CD4-positive, alpha-beta T cell treated with Interleukin-15 for 4 hours (primary cell): Measurements from ENCODE around the gene PLEKHA6.

ENCODE experiments used
- DNase-seq: peaks from one replicate; pipeline ENCODE4 v3.0.0-alpha.2; 2020; ENCODE audit warnings: low spot score

The PLEKHA6 gene

DNA sequence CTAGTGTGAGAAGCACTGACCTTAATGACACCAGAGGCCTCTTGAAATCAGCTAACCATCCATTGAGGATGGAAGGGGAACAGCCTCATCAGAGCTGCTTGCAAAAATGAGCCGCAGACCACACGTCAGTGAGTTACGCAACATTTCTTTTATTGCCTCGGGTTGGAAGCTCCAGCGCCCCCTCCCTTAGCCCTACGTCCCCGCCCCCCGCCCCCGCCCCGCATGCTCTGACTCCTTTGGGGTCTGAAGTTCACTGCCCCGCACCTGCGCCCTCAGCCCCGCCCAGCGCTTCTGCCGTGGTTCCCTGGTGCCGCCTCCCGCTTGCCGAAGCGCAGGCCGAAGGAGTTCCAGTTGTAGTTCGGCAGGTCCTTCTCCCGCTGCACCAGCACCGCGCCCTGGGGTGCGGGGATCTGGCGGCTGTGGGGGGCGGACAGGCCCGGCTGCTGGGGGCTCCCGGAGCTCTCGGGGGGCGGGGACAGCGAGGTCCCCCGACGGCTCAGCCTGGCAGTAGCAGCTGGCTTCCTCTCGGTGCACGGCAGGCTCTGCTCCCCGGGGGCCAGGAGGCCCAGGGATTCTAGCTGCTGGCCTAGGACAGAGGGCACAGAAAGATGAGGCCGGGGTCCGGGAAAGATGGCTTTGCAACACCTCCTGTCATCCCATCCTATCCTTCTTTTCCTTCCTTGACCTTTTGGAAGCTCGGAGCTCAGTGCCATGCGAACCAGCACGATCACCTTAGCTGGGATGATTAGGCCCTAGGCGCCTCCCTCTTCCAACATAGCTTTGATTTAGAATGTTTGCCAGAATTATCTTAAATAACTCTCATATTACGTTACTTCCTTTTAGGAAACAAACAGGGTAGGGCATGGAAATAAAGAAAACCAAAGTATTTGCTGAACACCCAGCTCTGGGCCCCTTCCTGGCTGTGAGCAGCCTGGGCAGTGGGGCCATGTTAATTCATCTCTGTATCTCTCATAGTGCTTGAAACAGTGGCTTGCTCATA, 169.2 kb downstream of the PLEKHA6 start:
- DNase-seq, result no peak

DNA sequence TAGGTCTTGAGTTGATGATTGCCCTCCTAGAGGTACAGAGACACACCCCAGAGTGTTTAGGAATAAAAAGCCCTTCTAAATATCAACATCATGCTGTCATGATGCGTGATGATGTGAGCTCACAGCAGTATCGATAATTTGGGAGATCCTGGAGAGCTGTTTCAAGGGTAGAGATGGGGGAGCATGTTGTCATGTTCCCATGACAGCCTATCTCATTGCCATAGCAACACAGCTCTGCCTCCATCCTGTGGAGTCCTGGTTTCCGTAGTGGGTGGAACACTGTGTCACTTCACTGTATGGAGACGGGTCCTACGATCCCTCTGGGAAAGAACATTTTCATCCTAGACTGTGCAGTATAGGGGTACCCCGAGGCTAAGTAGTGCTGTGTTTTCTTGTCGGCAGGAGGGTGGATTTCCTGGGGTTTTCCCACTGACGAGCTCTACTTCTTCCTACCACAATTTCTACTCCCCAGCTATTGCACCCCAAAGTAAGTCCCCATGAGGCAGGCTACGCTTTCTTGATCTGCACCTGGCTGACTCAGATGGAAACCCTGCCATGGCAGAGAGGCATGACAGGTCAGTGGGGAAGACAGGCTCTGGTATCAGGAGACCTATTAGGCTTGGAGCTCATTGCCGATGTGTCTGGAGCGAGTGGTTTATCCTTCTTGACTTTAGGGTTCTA, 170.6 kb downstream of the PLEKHA6 start:
- DNase-seq, result no peak

DNA sequence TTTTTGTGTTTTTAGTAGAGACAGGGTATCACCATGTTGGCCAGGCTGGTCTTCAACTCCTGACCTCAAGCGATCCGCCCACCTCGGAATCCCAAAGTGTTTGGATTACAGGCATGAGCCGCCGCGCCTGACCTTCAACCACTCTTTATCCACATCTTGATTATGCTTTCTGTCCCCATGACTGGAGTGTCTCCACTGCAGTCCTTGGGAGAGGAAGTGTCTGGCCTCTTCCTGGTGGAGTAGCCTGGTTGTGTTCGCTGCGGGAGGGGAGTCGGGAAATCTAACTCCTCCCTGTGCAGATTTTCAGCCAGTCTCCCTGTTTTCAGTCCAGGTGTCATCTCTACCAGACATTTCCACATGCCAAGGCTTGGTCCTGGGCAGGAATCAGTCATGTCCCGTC, 173.1 kb downstream of the PLEKHA6 start:
- DNase-seq, result no peak

DNA sequence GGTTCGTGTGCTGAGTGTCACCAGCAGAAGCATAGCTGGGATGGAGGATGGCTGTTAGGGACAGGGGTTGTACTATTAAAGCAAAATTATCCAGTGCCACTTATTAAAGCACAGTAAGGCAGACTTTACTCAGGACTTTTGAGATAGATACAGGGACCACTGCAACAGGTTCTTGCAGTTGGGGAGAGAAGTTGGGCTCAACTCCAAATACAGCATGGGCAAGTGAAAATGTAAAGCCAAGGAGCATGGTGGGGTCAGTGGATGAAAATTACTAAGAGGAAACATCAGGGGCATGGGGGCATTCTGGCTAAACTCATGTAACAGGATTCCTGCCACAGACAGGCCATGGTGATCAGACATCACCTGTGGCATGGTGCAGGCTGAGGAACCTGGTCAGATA, 178.6 kb downstream of the PLEKHA6 start:
- no peak for DNase-seq

DNA sequence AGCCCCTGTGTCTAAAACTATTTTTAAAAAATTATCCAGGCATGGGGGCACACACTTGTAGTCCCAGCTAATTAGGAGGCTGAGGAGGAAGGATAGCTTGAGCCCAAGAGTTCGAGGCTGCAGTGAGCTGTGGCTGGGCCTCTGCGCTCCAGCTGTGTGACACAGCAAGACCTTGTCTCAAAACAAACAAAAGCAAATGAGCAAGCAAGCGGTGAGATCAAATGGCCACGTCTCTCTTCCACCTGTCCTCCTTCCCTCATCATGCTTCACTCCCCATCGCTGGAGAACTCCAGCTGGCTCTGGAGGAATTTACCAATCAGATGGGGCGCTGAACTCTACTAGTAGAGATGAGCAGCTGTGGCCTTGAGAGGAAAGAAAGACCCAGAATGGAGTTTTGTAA, 179.6 kb downstream of the PLEKHA6 start:
- no peak for DNase-seq

DNA sequence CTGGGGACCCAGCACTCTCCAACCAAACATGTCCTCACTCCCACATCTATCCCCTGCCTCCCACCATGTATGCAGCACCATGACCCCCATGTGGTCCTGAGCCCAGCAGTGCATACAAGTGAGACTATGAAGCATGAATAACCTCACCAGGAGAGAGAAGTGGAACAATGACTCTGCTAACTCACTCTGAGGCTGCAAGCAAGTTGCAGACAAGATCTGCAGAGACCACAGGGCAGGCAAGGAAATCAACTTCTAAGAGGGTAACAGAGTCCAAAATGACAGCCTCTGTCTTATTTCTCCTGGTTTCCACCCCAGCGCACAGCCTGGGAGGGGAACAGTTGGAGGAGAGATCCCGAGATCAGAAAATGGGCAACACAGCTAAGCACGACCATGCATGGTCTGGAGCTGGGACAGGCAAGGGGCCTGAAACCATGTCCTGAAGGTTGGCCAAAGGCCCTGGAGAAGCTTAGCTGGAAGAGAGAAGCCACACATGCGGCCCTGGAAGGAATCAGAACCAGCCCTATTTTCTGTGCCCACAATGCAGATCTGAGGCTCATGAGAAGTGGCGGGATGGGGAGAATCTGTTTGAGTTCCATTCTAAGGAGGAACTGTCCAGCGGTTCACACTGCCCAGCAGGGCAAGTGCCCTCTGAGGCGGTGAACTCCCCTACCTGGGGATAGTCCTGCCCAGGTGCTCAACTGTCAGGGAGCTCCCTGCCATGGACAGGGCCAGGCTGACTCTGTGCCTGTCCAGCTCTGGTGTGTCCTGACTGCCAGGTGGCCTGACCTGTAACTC, 181.0 kb downstream of the PLEKHA6 start:
- DNase-seq, result no peak

DNA sequence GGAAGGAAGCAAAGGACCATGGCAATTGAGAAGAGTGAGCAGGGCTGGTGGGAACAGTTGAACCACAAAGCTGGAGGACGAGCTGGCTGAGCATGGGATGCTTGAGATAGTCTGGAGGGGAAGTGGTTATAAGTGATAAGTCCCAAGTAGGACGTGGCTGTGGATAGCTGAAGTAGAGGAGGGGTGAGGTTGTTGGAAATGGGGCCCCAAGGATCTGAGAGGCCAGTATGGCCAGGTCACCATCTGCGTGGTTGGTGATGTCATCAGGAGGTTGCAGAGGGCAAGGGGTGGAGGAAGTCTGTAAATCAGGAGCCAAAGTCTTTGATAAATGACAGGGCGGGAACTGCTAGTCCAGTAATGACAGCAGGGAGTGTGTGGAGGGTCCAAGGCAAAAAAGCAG, 182.6 kb downstream of the PLEKHA6 start:
- no peak for DNase-seq

- no peak for DNase-seq
Measured at GRCh38 chr1:204176049-204176448, 183.7 kb downstream of the PLEKHA6 start.

DNA sequence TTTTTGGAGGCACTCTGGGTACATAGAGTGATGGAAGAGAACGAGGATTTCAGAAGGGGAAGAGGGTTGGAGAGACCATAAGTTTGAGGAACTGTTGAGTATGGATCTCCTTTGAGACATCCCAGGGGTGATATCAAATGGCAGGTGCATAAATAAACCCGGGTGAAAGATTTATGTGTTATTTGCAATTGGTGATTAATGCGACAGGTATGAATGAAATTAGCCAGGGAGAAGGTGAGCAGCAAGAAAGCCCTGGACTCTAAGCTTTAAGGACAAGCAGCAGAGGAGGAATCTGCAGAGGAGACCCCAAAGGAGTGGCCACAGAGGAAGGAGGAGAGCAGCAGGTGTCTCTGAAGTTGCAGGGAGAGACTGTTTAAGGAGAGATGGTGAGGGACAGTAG, 184.8 kb downstream of the PLEKHA6 start:
- no peak for DNase-seq

GRCh38 chr1:204172404-204173029, 187.2 kb downstream of the PLEKHA6 start:
- DNase-seq, result no peak

DNA sequence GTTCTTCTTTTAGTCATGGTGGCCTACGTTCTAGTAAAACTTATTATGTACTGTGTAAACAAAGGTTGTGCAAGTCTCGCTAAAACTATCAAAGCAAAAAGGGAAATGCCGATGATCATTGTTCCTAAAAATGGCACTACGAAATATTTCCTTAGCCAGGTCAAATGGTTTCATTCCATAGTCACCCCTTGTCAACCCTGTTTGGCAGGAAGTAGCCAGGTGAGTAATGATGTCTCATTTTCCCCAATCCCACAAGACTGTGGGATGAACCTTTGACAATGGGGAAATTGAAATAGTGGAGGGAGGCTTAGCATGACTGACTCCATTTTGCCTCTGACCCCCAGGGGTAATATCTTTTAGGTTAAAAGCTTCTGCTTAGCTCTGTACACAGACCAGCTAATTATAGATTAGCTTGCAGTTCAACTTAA, 188.0 kb downstream of the PLEKHA6 start:
- no peak for DNase-seq

DNA sequence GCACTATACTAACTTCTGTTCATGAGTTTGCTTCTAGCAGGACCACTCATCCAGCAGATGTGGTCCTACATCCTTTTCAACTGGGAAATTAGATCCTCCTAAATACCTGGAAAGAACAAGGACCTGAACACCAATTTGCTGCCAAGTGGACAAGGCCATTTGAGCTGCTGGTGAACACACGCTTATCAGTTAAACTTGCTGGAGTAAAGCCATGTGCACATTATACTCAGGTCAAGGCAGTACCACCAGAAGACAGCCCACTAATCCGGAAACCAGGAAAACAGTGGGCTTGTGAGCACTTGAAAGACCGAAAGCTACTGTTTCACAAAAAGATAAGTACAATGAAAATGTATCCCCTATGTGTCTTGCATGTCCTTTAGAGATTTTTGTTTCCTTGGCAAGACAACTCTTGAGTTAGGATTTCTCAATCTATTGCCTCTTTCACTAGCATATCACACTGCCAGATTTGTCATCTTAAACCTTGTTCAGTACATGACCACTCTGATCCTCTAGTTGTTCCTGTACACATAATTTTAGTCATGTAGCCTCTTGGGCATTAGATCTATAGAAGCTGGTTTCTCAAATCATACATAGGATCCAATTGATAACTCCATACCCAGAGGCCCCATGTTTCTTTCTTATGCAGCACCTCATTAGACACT, 189.1 kb downstream of the PLEKHA6 start:
- no peak for DNase-seq

DNA sequence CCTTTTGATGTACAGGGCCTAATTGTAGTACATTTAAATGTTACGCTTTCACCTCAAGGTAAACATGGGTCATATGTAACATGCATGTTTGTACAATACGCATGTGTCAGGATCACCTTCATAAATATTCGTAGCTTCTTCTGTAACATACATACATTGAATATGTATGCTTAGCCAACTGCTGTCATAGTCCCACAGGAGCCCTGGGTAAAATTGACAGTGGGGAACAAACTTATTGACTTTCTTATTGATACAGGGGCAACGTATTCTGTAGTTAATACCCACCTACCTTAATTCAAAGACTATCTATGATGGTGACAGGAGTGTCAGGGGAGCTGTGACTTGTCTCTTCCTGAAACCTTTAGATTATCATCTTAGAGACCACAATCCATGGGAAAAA, 189.9 kb downstream of the PLEKHA6 start:
- DNase-seq, result no peak
